HCT116 (cell line): Measurements from ENCODE around the gene LRIG1.

ENCODE experiments used
- CBX3 ChIP-seq: IDR thresholded peaks from 2 replicates; pipeline ENCODE4 v1.6.1; 2012; ENCODE audit warnings: low read depth
- EZH2 ChIP-seq: fragments of 200-600 bp; sonication (generic); IDR thresholded peaks from 2 replicates; pipeline ENCODE4 v1.6.1; 2017; ENCODE audit warnings: antibody characterized with exemption, mixed run types
- FOSL1 ChIP-seq: IDR thresholded peaks from 2 replicates; pipeline ENCODE4 v1.6.1; 2012; ENCODE audit warnings: low read depth
- JUND ChIP-seq: IDR thresholded peaks from 2 replicates; pipeline ENCODE4 v1.6.1; 2012
- POLR2A ChIP-seq: IDR thresholded peaks from 2 replicates; pipeline ENCODE4 v1.7.0; 2011; ENCODE audit warnings: borderline replicate concordance; ENCODE audit not compliant: insufficient read depth, insufficient read length; ENCODE audit errors: extremely low read depth
- POLR2AphosphoS5 ChIP-seq: IDR thresholded peaks from 2 replicates; pipeline ENCODE4 v1.6.1; 2011; ENCODE audit warnings: mild to moderate bottlenecking, low read depth, low read length, moderate library complexity
- RAD21 ChIP-seq: IDR thresholded peaks from 2 replicates; pipeline ENCODE4 v1.6.1; 2012; ENCODE audit warnings: low read depth, mild to moderate bottlenecking
- SP1 ChIP-seq: IDR thresholded peaks from 2 replicates; pipeline ENCODE4 v1.6.1; 2012; ENCODE audit warnings: low read depth
- TCF7L2 ChIP-seq: IDR thresholded peaks from 2 replicates; pipeline ENCODE4 v1.7.0; 2011; ENCODE audit warnings: borderline replicate concordance, inconsistent platforms; ENCODE audit not compliant: insufficient read depth, insufficient read length; ENCODE audit errors: extremely low read depth
- ZFX ChIP-seq: fragments of 450-650 bp; IDR thresholded peaks from 2 replicates; pipeline ENCODE4 v1.6.1; 2017
- TF ChIP-seq, protein P1 (sequence below), 3 experiments: fragments of 200-600 bp in 1 of 3; sonication (generic) in 1 of 3; IDR thresholded peaks in 2 of 3; conservative IDR thresholded peaks in 1 of 3; 2 replicates each; pipeline ENCODE4 v1.5.1; 2012 to 2017; ENCODE audit warnings: low read depth in 2 of 3, low read length in 2 of 3, antibody characterized with exemption in 1 of 3, borderline replicate concordance in 1 of 3, control low read depth in 1 of 3, mild to moderate bottlenecking in 1 of 3, mixed read lengths in 1 of 3, mixed run types in 1 of 3, moderate library complexity in 1 of 3; ENCODE audit not compliant: insufficient read depth in 1 of 3
- TF ChIP-seq, protein P2 (sequence below): IDR thresholded peaks from 2 replicates; pipeline ENCODE4 v1.6.1; 2012
- TF ChIP-seq, protein P3 (sequence below): IDR thresholded peaks from 2 replicates; pipeline ENCODE4 v1.6.1; 2012
- TF ChIP-seq, protein P4 (sequence below): IDR thresholded peaks from 2 replicates; pipeline ENCODE4 v1.6.1; 2011; ENCODE audit warnings: mild to moderate bottlenecking, low read length, moderate library complexity; ENCODE audit not compliant: insufficient replicate concordance; ENCODE audit errors: extremely low read depth

DNA sequence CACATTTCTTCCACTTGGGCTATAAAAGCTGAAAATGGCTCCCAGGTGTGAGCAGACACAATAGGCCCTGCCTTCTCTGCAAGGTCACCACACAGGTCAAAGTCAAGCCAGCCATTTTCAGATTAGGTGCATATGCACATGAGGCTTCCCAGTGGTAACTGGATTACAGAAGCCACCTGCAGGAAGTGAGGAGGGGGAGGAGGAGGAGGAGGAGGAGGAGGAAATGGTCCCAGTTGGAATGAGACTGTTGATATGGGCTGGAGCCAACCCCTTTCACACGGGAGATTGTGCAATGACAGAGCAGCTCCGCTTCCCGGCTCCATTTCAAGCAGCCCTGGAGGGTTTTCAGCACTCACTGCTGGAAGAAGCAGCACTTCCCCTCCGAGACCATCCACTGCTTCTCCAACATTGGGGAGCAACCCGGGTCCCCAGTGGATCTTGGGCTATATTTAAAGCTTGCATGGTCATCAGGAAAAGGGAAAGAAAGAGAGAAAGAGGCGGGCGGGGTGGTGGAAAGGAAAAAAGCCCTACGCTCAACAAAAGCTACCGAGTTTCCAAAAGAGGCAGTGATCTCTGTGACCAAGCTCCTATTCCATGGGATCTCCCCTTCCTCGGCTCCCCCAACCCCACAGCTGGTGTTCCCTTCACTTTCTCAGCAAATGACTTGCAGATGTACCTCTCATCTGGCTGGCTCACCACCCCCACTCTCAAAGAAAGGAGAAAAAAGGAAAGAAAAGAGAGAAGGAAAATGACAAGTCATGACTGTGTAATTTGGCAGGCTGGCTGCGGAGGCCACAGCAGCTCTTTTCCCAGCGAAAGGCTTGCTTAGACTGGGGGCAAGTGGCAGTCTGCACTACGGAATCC, 58.3 kb downstream of the LRIG1 start:
- TF ChIP-seq, protein P1, sequence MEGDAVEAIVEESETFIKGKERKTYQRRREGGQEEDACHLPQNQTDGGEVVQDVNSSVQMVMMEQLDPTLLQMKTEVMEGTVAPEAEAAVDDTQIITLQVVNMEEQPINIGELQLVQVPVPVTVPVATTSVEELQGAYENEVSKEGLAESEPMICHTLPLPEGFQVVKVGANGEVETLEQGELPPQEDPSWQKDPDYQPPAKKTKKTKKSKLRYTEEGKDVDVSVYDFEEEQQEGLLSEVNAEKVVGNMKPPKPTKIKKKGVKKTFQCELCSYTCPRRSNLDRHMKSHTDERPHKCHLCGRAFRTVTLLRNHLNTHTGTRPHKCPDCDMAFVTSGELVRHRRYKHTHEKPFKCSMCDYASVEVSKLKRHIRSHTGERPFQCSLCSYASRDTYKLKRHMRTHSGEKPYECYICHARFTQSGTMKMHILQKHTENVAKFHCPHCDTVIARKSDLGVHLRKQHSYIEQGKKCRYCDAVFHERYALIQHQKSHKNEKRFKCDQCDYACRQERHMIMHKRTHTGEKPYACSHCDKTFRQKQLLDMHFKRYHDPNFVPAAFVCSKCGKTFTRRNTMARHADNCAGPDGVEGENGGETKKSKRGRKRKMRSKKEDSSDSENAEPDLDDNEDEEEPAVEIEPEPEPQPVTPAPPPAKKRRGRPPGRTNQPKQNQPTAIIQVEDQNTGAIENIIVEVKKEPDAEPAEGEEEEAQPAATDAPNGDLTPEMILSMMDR (IDR thresholded peaks at IDR 0.05 in 2 of 3, conservative IDR thresholded peaks at IDR 0.05 in 1 of 3; ENCODE audit: borderline replicate concordance in 1 of 3, insufficient read depth in 1 of 3, low read depth in 2 of 3, low read length in 2 of 3): no peak
- TF ChIP-seq, protein P2, sequence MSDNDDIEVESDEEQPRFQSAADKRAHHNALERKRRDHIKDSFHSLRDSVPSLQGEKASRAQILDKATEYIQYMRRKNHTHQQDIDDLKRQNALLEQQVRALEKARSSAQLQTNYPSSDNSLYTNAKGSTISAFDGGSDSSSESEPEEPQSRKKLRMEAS: no peak
- no peak for TF ChIP-seq ZFX
- TF ChIP-seq POLR2AphosphoS5: no peak
- TF ChIP-seq, protein P3, sequence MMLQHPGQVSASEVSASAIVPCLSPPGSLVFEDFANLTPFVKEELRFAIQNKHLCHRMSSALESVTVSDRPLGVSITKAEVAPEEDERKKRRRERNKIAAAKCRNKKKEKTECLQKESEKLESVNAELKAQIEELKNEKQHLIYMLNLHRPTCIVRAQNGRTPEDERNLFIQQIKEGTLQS: no peak
- TF ChIP-seq TCF7L2: no peak
- no peak for TF ChIP-seq CBX3
- no peak for TF ChIP-seq FOSL1
- TF ChIP-seq SP1: no peak
- no peak for TF ChIP-seq EZH2
- no peak for TF ChIP-seq JUND
- no peak for TF ChIP-seq RAD21
- TF ChIP-seq POLR2A: no peak
- TF ChIP-seq, protein P4, sequence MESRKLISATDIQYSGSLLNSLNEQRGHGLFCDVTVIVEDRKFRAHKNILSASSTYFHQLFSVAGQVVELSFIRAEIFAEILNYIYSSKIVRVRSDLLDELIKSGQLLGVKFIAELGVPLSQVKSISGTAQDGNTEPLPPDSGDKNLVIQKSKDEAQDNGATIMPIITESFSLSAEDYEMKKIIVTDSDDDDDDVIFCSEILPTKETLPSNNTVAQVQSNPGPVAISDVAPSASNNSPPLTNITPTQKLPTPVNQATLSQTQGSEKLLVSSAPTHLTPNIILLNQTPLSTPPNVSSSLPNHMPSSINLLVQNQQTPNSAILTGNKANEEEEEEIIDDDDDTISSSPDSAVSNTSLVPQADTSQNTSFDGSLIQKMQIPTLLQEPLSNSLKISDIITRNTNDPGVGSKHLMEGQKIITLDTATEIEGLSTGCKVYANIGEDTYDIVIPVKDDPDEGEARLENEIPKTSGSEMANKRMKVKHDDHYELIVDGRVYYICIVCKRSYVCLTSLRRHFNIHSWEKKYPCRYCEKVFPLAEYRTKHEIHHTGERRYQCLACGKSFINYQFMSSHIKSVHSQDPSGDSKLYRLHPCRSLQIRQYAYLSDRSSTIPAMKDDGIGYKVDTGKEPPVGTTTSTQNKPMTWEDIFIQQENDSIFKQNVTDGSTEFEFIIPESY: no peak
